Skeletal muscle cell (primary cell): ENCODE measurements around the gene OR8B3.
"Not testable (repeated sequence)": the region's sequence is repeated elsewhere in the genome, so short reads cannot be mapped to it uniquely, and the experiment has no call there.

Experiments
- DNase-seq: peaks from one replicate; pipeline ENCODE4 v3.0.0-alpha.2; 2010; ENCODE audit warnings: low read depth
- H3K4me3 ChIP-seq: 2 replicates; pipeline ENCODE4 v1.5.1; 2011; ENCODE audit warnings: low read depth, mild to moderate bottlenecking, control low read depth, low read length, moderate library complexity

OR8B3 gene

GRCh38 chr11:124398924-124399323 lies at the start of gene OR8B3:
Gene OR8B3, minus strand, starts transcription at chr11:124399024. Its CDS starts 1,673 bp downstream, at chr11:124397351.
- no peak for DNase-seq
- no peak within 1 kb of the TSS for H3K4me3 ChIP-seq

- no peak overlapping the region for H3K4me3 ChIP-seq
- peak; percentile 10 for DNase-seq
These were observed 48.1 kb upstream of the OR8B3 start for GRCh38 chr11:124446916-124447315.

GRCh38 chr11:124445646-124446150 lies 46.9 kb upstream of the OR8B3 start, which contains the start of gene OR8B8:
Gene OR8B8, minus strand, starts transcription at chr11:124445696. Its CDS starts 4,611 bp downstream, at chr11:124441085.
- no peak for DNase-seq
- H3K4me3 ChIP-seq, result no peak within 1 kb of the TSS

GRCh38 chr11:124442847-124443246 lies 44.0 kb upstream of the OR8B3 start:
- no peak overlapping the region for H3K4me3 ChIP-seq
- DNase-seq, result no peak

GRCh38 chr11:124442442-124442841 lies 43.6 kb upstream of the OR8B3 start:
- DNase-seq, result no peak
- H3K4me3 ChIP-seq, result no peak overlapping the region

- no peak overlapping the region for H3K4me3 ChIP-seq
- no peak for DNase-seq
These were observed 42.7 kb upstream of the OR8B3 start for GRCh38 chr11:124441519-124441918.

- no peak for DNase-seq
- no peak overlapping the region for H3K4me3 ChIP-seq
These were observed 42.3 kb upstream of the OR8B3 start for GRCh38 chr11:124441081-124441480.

GRCh38 chr11:124440608-124441007 lies 41.8 kb upstream of the OR8B3 start:
- DNase-seq, result no peak
- no peak overlapping the region for H3K4me3 ChIP-seq

- no peak for DNase-seq
- no peak overlapping the region for H3K4me3 ChIP-seq
These were observed 35.9 kb upstream of the OR8B3 start for GRCh38 chr11:124434699-124435098.

- no peak for DNase-seq
- H3K4me3 ChIP-seq, result no peak overlapping the region
These were observed 30.8 kb upstream of the OR8B3 start for GRCh38 chr11:124429599-124429998.

- no peak within 1 kb of the TSS for H3K4me3 ChIP-seq
These were observed 25.6 kb upstream of the OR8B3 start, which contains the start of gene OR8B4 for GRCh38 chr11:124424384-124424921. Gene OR8B4, minus strand, starts transcription at chr11:124424871. Its CDS starts 0 bp downstream, at chr11:124424871.

GRCh38 chr11:124421043-124421442 lies 22.2 kb upstream of the OR8B3 start:
- no peak overlapping the region for H3K4me3 ChIP-seq
- no peak for DNase-seq

More at GRCh38 chr11:124424384-124424921, 25.6 kb upstream of the OR8B3 start, which contains the start of gene OR8B4:
- no peak for DNase-seq

- H3K4me3 ChIP-seq, result no peak overlapping the region
- peak; percentile 21 for DNase-seq
These were observed 16.6 kb upstream of the OR8B3 start for GRCh38 chr11:124415356-124415923.

GRCh38 chr11:124409906-124410305 lies 11.1 kb upstream of the OR8B3 start:
- no peak overlapping the region for H3K4me3 ChIP-seq
- DNase-seq, result no peak

GRCh38 chr11:124405581-124405980 lies 6.8 kb upstream of the OR8B3 start:
- DNase-seq, result peak; percentile 11
- no peak overlapping the region for H3K4me3 ChIP-seq

GRCh38 chr11:124403186-124403585 lies 4.4 kb upstream of the OR8B3 start:
- not testable (repeated sequence) for DNase-seq, H3K4me3 ChIP-seq

GRCh38 chr11:124402326-124402922 lies 3.6 kb upstream of the OR8B3 start:
- peak; percentile 58 for DNase-seq
- H3K4me3 ChIP-seq, result no peak overlapping the region

GRCh38 chr11:124396847-124397246 lies 2.0 kb downstream of the OR8B3 start:
- DNase-seq, H3K4me3 ChIP-seq: not testable (repeated sequence)

GRCh38 chr11:124394408-124394807 lies 4.4 kb downstream of the OR8B3 start:
- H3K4me3 ChIP-seq, result no peak overlapping the region
- peak; percentile 14 for DNase-seq

GRCh38 chr11:124384399-124384798 lies 14.4 kb downstream of the OR8B3 start, which contains the start of gene OR8B2:
Gene OR8B2, minus strand, starts transcription at chr11:124384499. Its CDS starts 1,156 bp downstream, at chr11:124383343.
- DNase-seq, result no peak
- no peak within 1 kb of the TSS for H3K4me3 ChIP-seq
